Gastrocnemius medialis (tissue), 4 donors: ENCODE results near the gene UBE2D3.

Experiments used
- CTCF ChIP-seq, 5 experiments: fragments of 450-650 bp in 3 of 5; fragments of 200-600 bp in 2 of 5; sonication (generic) in 2 of 5; IDR thresholded peaks in 4 of 5; conservative IDR thresholded peaks in 1 of 5; 1 replicate in 4 of 5; 2 replicates in 1 of 5; pipeline ENCODE4 v1.5.1; 2016 to 2019; ENCODE audit warnings: antibody characterized with exemption in 5 of 5, mild to moderate bottlenecking in 3 of 5, moderate library complexity in 3 of 5
- POLR2A ChIP-seq, 2 donors: fragments of 450-650 bp; IDR thresholded peaks; one replicate each; pipeline ENCODE4 v1.6.1; 2017; ENCODE audit warnings: antibody characterized with exemption in 2 of 2, mild to moderate bottlenecking in 2 of 2, moderate library complexity in 2 of 2

- TF ChIP-seq CTCF (IDR thresholded peaks at IDR 0.05 in 4 of 5, conservative IDR thresholded peaks at IDR 0.05 in 1 of 5) (no peak), POLR2A (IDR thresholded peaks at IDR 0.05) (no peak)
Measured at GRCh38 chr4:102809190-102809589, 18.2 kb downstream of the UBE2D3 start.
